ENCODE results near the gene RFX7. TPM values are rescaled to one million over a fixed set of nuclear protein-coding genes. Genes with fewer than 3 reads are reported as not detected.

Gene RFX7
- total RNA-seq, 1 donor from 2014 or later: 10.1 TPM

- peak; percentile 82 for DNase-seq
These were observed 545 bp upstream of the RFX7 start for GRCh38 chr15:56244038-56244810.

- peak; percentile 27 for DNase-seq
These were observed 1.0 kb downstream of the RFX7 start for GRCh38 chr15:56242576-56243162.

DNA sequence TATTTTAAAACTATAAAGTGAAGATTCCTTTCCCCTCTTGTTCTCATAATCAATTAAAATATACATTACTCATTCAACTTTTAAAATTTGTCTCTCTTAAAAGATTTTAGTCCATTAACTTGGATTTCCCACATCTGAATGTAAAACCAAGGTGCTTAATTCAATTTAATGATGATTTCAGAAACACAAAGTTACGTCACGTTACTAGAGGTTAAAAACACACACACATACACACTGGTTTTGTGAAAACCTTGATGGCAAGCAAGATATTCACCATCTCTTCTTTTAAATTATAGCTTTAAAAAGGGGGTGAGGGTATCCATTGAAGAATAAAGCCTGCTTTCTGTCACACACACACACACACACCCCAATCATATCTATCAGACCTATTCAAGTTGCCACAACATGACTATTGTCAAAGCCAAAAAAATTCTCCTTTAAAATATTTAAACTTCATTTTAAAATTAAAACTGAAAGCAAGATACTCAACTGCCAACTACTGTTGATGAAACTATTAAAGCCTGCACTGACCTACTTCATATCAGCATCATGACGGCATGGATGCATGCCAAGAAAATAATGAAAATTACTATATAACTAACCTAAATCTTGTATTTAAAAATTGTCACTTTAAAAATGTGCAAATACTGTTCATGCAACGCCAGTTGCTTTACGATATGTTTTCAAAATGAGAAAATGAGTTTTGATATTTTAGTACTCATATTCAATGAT lies 2.1 kb downstream of the RFX7 start:
- no peak for DNase-seq

DNA sequence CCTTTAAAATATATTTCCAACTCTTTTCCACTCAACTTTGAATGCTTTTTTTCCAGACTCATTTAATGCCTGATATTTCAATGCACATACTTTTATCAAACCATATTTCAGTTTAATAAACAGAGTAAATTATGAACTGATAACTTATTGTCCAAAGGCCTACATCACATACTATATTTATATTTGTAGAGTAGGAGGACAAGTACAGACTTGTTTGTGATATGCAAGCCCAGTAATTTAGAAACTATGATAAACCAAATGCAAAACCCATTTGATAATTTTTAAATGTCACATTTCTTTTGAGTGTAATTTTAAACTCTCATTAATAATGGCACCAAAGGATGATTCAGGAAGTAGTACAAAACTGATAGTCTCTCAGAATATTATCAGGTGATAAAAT lies 3.3 kb downstream of the RFX7 start:
- DNase-seq: no peak

DNA sequence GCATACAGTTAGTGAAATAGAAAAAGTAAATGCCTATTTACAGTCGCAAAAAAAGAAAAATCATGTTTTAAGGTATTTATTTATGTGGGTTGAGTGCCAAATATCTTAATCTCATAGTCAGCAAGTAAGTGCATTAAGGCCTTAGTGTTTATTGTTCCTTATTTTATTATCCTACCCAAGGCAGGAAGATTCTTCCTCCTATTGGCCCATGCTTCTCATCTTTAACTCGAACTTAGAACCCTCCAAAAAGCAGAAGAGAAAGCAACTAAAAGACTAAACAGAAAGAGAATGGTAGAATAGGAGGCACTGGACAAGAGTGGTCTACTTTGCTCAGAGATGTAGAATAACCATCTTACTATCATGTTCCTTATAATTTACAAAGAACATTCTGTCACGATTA lies 7.5 kb downstream of the RFX7 start:
- DNase-seq: no peak

GRCh38 chr15:56234804-56235203 lies 8.9 kb downstream of the RFX7 start:
- no peak for DNase-seq

- no peak for DNase-seq
These were observed 10.1 kb downstream of the RFX7 start for GRCh38 chr15:56233549-56233948.

DNA sequence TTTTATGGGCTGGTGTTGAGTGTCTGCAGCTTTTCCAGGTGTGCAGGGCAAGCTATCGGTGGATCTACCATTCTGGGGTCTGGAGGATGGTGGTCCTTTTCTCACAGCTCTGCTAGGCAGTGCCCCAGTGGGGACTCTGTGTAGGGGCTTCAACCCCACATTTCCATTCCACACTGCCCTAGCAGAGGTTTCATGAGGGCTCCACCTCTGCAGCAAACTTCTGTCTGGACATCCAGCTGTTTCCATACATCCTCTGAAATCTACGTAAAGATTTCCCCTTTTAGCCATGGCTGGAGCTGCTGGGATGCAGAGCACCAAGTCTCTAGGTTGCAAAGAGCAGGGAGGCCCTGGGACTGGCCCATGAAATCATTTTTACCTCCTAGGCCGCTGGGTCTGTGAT lies 11.6 kb downstream of the RFX7 start:
- DNase-seq: no peak

DNA sequence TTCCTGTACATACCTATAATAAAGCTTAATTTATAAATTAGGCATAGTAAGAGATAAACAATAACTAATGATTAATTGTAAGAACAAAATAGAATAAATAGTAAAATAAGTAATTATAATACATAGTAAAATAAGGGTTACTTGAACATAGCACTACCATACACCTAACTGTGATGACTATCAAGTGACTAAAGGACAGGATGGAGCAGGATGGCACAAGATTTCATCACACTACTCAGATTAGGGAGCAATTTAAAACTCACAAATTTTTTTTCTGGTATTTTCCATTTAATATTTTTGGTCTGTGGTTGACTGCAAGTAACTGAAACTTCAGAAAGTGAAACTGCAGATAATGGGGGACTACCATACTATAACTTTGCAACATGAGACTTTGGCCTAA lies 14.8 kb downstream of the RFX7 start:
- no peak for DNase-seq

- DNase-seq: no peak
These were observed 15.3 kb downstream of the RFX7 start for GRCh38 chr15:56228352-56228751.

GRCh38 chr15:56227780-56228179 lies 15.9 kb downstream of the RFX7 start:
- no peak for DNase-seq

GRCh38 chr15:56227306-56227705 lies 16.4 kb downstream of the RFX7 start:
- DNase-seq: no peak

DNA sequence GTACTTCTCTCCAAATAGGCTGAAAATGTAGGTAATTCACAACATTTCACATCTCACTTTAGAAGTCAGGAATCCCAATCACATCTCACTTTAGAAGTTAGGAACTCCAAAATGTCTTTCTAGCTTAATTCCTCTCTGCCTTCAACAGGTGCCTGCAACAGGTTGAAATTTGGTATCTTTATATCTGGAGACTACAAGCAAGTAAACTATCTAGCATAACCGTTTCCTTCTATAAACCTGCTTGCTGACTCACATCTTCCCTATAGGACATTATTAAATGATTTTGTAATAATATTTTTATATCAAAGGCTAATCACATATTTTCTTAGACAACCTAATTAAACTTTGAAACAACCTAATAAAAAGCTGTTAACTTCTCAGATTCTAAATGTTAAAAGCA lies 18.2 kb downstream of the RFX7 start:
- DNase-seq: no peak

DNA sequence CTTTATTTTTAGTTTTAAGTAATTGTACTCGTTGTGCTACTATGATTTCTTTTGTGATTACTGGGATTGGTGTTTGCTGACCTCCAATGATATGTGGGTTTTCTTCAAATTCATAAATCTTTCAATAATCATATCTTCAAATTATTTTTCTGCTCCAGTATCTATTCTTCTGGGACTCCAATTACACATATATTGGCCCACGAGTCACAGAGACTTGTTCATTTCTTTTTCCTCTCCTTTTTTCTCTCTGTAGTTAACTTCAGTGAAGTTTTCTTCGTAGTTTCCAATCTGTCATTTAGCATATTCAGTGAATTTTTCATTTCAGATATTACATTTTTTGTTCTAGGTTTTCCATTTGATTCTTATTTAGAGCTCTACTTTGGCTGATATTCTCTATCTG lies 21.4 kb downstream of the RFX7 start:
- DNase-seq: no peak

- no peak for DNase-seq
These were observed 26.3 kb downstream of the RFX7 start for GRCh38 chr15:56217341-56217740.

- DNase-seq: no peak
These were observed 27.9 kb downstream of the RFX7 start for GRCh38 chr15:56215769-56216168.

DNA sequence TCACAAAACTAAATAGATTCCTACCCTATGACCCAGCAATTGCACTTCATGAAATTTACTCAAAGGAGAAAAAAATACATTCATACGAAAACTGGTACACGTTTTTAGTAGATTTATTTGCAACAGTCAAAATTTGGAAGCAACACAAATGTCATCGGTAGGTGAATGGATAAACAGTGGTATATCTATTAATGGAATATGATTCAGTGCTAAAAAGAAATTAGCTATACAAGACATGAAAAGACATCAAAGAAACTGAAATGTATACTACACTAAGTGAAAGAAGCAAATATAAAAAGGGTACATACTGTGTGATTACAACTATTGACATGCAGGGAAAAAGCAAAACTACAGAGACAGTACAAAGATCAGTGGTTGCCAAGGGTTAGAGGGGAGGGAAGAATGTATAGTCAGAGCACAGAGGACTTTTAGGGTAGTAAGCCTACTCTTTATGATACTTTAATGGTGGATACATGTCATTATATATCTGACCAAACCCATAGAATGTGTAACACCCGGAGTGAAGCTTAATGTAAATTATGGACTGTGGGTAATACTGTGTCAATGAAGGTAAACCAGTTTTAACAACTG lies 31.6 kb downstream of the RFX7 start:
- no peak for DNase-seq

- DNase-seq: no peak
These were observed 32.6 kb downstream of the RFX7 start for GRCh38 chr15:56211064-56211463.

- no peak for DNase-seq
These were observed 35.0 kb downstream of the RFX7 start for GRCh38 chr15:56208641-56209155.

DNA sequence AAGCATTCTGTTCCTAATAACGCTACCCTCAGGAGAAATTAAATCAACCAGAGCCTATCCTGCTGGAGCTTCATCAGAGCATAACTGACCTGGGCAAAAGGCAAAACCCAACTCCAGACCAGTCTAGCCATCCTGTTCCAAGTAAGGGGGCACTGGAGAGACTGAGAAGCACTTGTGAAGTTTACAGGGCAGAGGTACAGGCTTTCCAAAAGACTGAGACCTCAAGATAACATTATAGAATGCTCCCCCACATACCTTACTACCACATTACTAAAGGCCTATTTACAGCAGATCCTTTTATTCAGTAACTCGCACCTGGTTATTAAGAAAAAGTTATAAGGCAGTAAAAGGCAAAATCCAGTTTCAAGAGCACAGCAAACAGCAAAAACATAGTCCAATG lies 35.5 kb downstream of the RFX7 start:
- no peak for DNase-seq

DNA sequence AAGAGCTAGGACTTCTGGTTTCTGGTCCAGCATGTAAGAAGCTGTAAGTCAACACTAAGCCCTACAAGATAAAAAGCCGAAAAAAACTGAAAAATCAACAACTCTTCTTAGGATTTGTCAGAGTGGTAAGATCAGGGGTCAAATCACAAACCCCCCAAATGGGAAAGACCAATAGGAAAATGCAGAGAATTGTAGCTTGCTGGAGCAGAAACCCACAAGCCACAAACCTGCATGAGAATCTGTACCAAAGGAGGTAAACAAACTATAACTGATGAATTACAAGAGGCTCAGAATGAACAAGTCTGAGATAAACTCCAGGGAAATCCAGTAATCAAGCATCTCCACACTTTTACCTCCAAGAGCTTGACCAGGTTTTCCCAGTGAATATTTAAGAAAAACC lies 36.0 kb downstream of the RFX7 start:
- no peak for DNase-seq

DNA sequence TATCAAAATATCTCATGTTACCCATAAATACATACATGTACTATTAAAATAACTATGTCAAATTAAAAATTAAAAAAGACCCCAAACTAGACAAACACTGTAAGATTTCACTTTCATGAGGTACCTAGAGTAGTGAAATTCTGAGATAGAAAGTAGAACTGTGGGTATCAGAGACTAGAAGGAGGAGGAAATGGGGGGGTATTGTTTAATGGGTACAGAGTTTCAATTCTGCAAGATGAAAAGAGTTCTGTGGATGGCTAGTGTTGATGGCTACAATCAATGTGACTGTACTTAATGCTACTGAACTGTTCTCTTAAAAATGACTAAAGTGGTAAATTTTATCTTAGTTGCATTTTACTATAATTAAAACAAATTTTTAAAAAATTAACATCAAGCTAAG lies 36.6 kb downstream of the RFX7 start:
- no peak for DNase-seq
